ENCODE data around the gene DNMT3B. TPM values are rescaled to one million over a fixed set of nuclear protein-coding genes. Genes with fewer than 3 reads are reported as not detected.

Gene DNMT3B
- total and polyA plus RNA-seq, 9 donors, result 0.46 to 2.1 (median 0.80) TPM

GRCh38 chr20:32807706-32808105 is 45.5 kb downstream of the DNMT3B start:
- DNase-seq, result no peak
- no peaks in the 10 kb centered on the region for H3K27me3 ChIP-seq
- TF ChIP-seq POLR2A (IDR thresholded peaks at IDR 0.05), result no peak
- H3K9me3 ChIP-seq, result no peaks in the 10 kb centered on the region
- intact Hi-C loops (cut with DNase I), result no loop called here
- H3K4me1 ChIP-seq (ENCODE audit: insufficient read depth), result no peaks in the 10 kb centered on the region
- H3K27ac ChIP-seq, result no peak overlapping the region
- no peak overlapping the region for H3K4me3 ChIP-seq
- no peaks in the 10 kb centered on the region for H3K36me3 ChIP-seq
- WGBS, 3 donors, result 77 to 81% (median 80%) methylated on average over 9 of the region's 9 CpGs

- 75 to 81% (median 77%) methylated on average over 4 of the region's 4 CpGs for whole genome bisulfite sequencing, 3 donors
- intact Hi-C loops (cut with DNase I), result no loop called here
- H3K27me3 ChIP-seq, result no peaks in the 10 kb centered on the region
- H3K9me3 ChIP-seq, result no peaks in the 10 kb centered on the region
- no peak for DNase-seq
- H3K4me3 ChIP-seq, result no peak overlapping the region
- no peak for TF ChIP-seq CTCF (IDR thresholded peaks at IDR 0.05)
- TF ChIP-seq EP300 (IDR thresholded peaks at IDR 0.05), result no peak
- no peak for TF ChIP-seq POLR2A (IDR thresholded peaks at IDR 0.05)
- no peaks in the 10 kb centered on the region for H3K36me3 ChIP-seq
- no peaks in the 10 kb centered on the region for H3K4me1 ChIP-seq (ENCODE audit: insufficient read depth)
- H3K27ac ChIP-seq, result no peak overlapping the region
Measured at GRCh38 chr20:32808438-32808837, 46.3 kb downstream of the DNMT3B start.

GRCh38 chr20:32809907-32810306 is 47.7 kb downstream of the DNMT3B start:
- DNase-seq, result no peak
- no peak overlapping the region for H3K27ac ChIP-seq
- intact Hi-C loops (cut with DNase I), result no loop called here
- H3K36me3 ChIP-seq, result no peaks in the 10 kb centered on the region
- no peaks in the 10 kb centered on the region for H3K4me1 ChIP-seq (ENCODE audit: insufficient read depth)
- no peaks in the 10 kb centered on the region for H3K9me3 ChIP-seq
- H3K4me3 ChIP-seq, result no peak overlapping the region
- 86 to 89% (median 86%) methylated on average over 4 of the region's 4 CpGs for WGBS, 3 donors
- TF ChIP-seq POLR2A (IDR thresholded peaks at IDR 0.05) (no peak), CTCF (IDR thresholded peaks at IDR 0.05) (no peak), EP300 (IDR thresholded peaks at IDR 0.05) (no peak)
- H3K27me3 ChIP-seq, result no peaks in the 10 kb centered on the region

GRCh38 chr20:32810941-32811340 is 48.8 kb downstream of the DNMT3B start:
- DNase-seq, result no peak
- TF ChIP-seq EP300 (IDR thresholded peaks at IDR 0.05), result no peak
- no peak for TF ChIP-seq POLR2A (IDR thresholded peaks at IDR 0.05)
- no peak for TF ChIP-seq CTCF (IDR thresholded peaks at IDR 0.05)

GRCh38 chr20:32811886-32812285 is 49.7 kb downstream of the DNMT3B start:
- Histone ChIP-seq H3K4me3 (no peak overlapping the region), H3K36me3 (no peaks in the 10 kb centered on the region), H3K4me1 (ENCODE audit: insufficient read depth) (no peaks in the 10 kb centered on the region), H3K9me3 (no peaks in the 10 kb centered on the region), H3K27me3 (no peaks in the 10 kb centered on the region), H3K27ac (no peak overlapping the region)
- DNase-seq, result no peak
- intact Hi-C loops (cut with DNase I), result no loop called here
- WGBS, 3 donors, result 85 to 94% (median 88%) methylated on average over 6 of the region's 6 CpGs
- no peak for TF ChIP-seq POLR2A (IDR thresholded peaks at IDR 0.05)
- TF ChIP-seq CTCF (IDR thresholded peaks at IDR 0.05), result no peak
- TF ChIP-seq EP300 (IDR thresholded peaks at IDR 0.05), result no peak

More at GRCh38 chr20:32810941-32811340, 48.8 kb downstream of the DNMT3B start:
- Histone ChIP-seq H3K36me3 (no peaks in the 10 kb centered on the region), H3K4me1 (ENCODE audit: insufficient read depth) (no peaks in the 10 kb centered on the region), H3K4me3 (no peak overlapping the region), H3K9me3 (no peaks in the 10 kb centered on the region), H3K27me3 (no peaks in the 10 kb centered on the region), H3K27ac (no peak overlapping the region)
- 64 to 73% (median 72%) methylated on average over 5 of the region's 5 CpGs for WGBS, 3 donors
- intact Hi-C loops (cut with DNase I), result no loop called here
